Uterus (tissue), 4 donors: ENCODE measurements around the gene CD40. TPM values are rescaled to one million over a fixed set of nuclear protein-coding genes. Genes with fewer than 3 reads are reported as not detected.

Experiments used
- DNase-seq, 2 donors: peaks; one replicate each; pipeline ENCODE4 v3.0.0-alpha.2; 2019 to 2020
- H3K27ac ChIP-seq, 2 donors: fragments of 200-600 bp; sonication (generic); 1 replicate in 1 of 2; 2 replicates in 1 of 2; pipeline ENCODE4 v1.5.1; 2016 to 2018
- H3K27me3 ChIP-seq, 2 donors: fragments of 200-600 bp; sonication (generic); one replicate each; pipeline ENCODE4 v1.5.1; 2018 to 2019; ENCODE audit warnings: control low read depth in 1 of 2
- H3K36me3 ChIP-seq, 2 donors: fragments of 200-600 bp; sonication (generic); one replicate each; pipeline ENCODE4 v1.5.1; 2019; ENCODE audit warnings: control low read depth in 1 of 2
- H3K4me1 ChIP-seq, 2 donors: fragments of 200-600 bp; sonication (generic); one replicate each; pipeline ENCODE4 v1.5.1; 2018 to 2019; ENCODE audit warnings: control low read depth in 1 of 2
- H3K4me3 ChIP-seq, 2 donors: fragments of 200-600 bp; sonication (generic); 1 replicate in 1 of 2; 2 replicates in 1 of 2; pipeline ENCODE4 v1.5.1; 2018 to 2019; ENCODE audit warnings: mild to moderate bottlenecking in 1 of 2
- H3K9me3 ChIP-seq, 2 donors: fragments of 200-600 bp; sonication (generic); one replicate each; pipeline ENCODE4 v1.5.1; 2019; ENCODE audit warnings: control low read depth in 1 of 2
- CTCF ChIP-seq, 4 experiments: fragments of 200-600 bp in 2 of 4; fragments of 450-650 bp in 2 of 4; sonication (generic) in 2 of 4; IDR thresholded peaks; one replicate each; pipeline ENCODE4 v1.5.1; 2016 to 2019; ENCODE audit warnings: antibody characterized with exemption in 4 of 4, mild to moderate bottlenecking in 2 of 4, moderate library complexity in 1 of 4
- POLR2A ChIP-seq, 2 donors: fragments of 450-650 bp; IDR thresholded peaks; one replicate each; pipeline ENCODE4 v1.6.1; 2016; ENCODE audit warnings: antibody characterized with exemption in 2 of 2, mild to moderate bottlenecking in 1 of 2, moderate library complexity in 1 of 2
- intact Hi-C: fragments of 100-400 bp; cut with DNase I; formaldehyde crosslinking; loops from one replicate; pipeline ENCODE4 v1.15.1; 2023; ENCODE audit warnings: low total_unique reads
- total RNA-seq, 4 donors: library from RNA; depleted of rRNA in 3 of 4; stranded (reverse); fragments of >200 nt in 3 of 4; gene quantifications; one replicate each; pipeline versions ENCODE4 v1.1.0 to v1.2.4, GENCODE V29; 2014 to 2023
- donor health status: DM: yes; HTN: yes; CAD: no.

Gene CD40
- total RNA-seq, 4 donors from 2014 or later, result 2.6 to 36.5 (median 23.5) TPM

GRCh38 chr20:46111836-46112212, 6.3 kb upstream of the CD40 start:
- intact Hi-C loops, result no loop called here

GRCh38 chr20:46112430-46113112, 5.5 kb upstream of the CD40 start:
- TF ChIP-seq POLR2A (IDR thresholded peaks at IDR 0.05) (no peak), CTCF (IDR thresholded peaks at IDR 0.05) (no peak)
- Histone ChIP-seq H3K4me1 (no peaks in the 10 kb centered on the region), H3K9me3 (no peaks in the 10 kb centered on the region), H3K27me3 (peaks cover 0 to 8% of the 10 kb centered on the region in 2 donors), H3K4me3 (no peak overlapping the region), H3K36me3 (no peaks in the 10 kb centered on the region), H3K27ac (no peak overlapping the region)
- no peak for DNase-seq
- intact Hi-C loops, result no loop called here

More at GRCh38 chr20:46111836-46112212, 6.3 kb upstream of the CD40 start:
- H3K27me3 ChIP-seq, result peaks cover 0 to 8% of the 10 kb centered on the region in 2 donors
- no peak for TF ChIP-seq CTCF (IDR thresholded peaks at IDR 0.05)
- TF ChIP-seq POLR2A (IDR thresholded peaks at IDR 0.05), result no peak
- no peaks in the 10 kb centered on the region for H3K36me3 ChIP-seq
- no peaks in the 10 kb centered on the region for H3K4me1 ChIP-seq
- H3K4me3 ChIP-seq, result no peak overlapping the region
- H3K9me3 ChIP-seq, result no peaks in the 10 kb centered on the region
- H3K27ac ChIP-seq, result no peak overlapping the region
- no peak for DNase-seq

GRCh38 chr20:46113113-46113470, 5.0 kb upstream of the CD40 start:
- H3K9me3 ChIP-seq, result no peaks in the 10 kb centered on the region
- H3K4me1 ChIP-seq, result no peaks in the 10 kb centered on the region
- intact Hi-C loops, result no loop called here
- H3K27me3 ChIP-seq, result peaks cover 0 to 8% of the 10 kb centered on the region in 2 donors
- H3K4me3 ChIP-seq, result no peak overlapping the region
- no peak overlapping the region for H3K27ac ChIP-seq
- no peak for TF ChIP-seq CTCF (IDR thresholded peaks at IDR 0.05)
- no peak for TF ChIP-seq POLR2A (IDR thresholded peaks at IDR 0.05)
- H3K36me3 ChIP-seq, result no peaks in the 10 kb centered on the region
- no peak for DNase-seq

- H3K9me3 ChIP-seq, result no peaks in the 10 kb centered on the region
- DNase-seq, result no peak
- H3K36me3 ChIP-seq, result no peaks in the 10 kb centered on the region
- TF ChIP-seq CTCF (IDR thresholded peaks at IDR 0.05) (no peak), POLR2A (IDR thresholded peaks at IDR 0.05) (no peak)
- H3K4me1 ChIP-seq, result no peaks in the 10 kb centered on the region
- no peak overlapping the region for H3K27ac ChIP-seq
- H3K4me3 ChIP-seq, result no peak overlapping the region
- intact Hi-C loops, result no loop called here
- H3K27me3 ChIP-seq, result peaks cover 0 to 8% of the 10 kb centered on the region in 2 donors
Measured at GRCh38 chr20:46114449-46114848, 3.7 kb upstream of the CD40 start.

- no peaks in the 10 kb centered on the region for H3K36me3 ChIP-seq
- TF ChIP-seq POLR2A (IDR thresholded peaks at IDR 0.05) (no peak), CTCF (IDR thresholded peaks at IDR 0.05) (no peak)
- H3K4me3 ChIP-seq, result peak overlapping the region; percentile 45 to 60
- H3K9me3 ChIP-seq, result no peaks in the 10 kb centered on the region
- H3K4me1 ChIP-seq, result no peaks in the 10 kb centered on the region
- no peaks in the 10 kb centered on the region for H3K27me3 ChIP-seq
- H3K27ac ChIP-seq, result peak overlapping the region; percentile 89 to 93
- intact Hi-C loops, result no loop called here
- DNase-seq, result peak; percentile 43 to 61
Measured at GRCh38 chr20:46118481-46119020, 437 bp downstream of the CD40 start.
